Epithelial cell of esophagus (primary cell): ENCODE data around the gene RTN4RL2.

ENCODE experiments used
- DNase-seq: peaks from one replicate; pipeline ENCODE4 v3.0.0; 2010; ENCODE audit warnings: low read depth
- H3K4me3 ChIP-seq: 2 replicates; pipeline ENCODE4 v1.5.1; 2011; ENCODE audit warnings: mild to moderate bottlenecking, low read length, control low read depth
- TF ChIP-seq, protein P1 (sequence below): IDR thresholded peaks from 2 replicates; pipeline ENCODE4 v1.5.1; 2011; ENCODE audit warnings: low read depth, mild to moderate bottlenecking, low read length, control low read depth, inconsistent platforms; ENCODE audit not compliant: insufficient read depth; ENCODE audit errors: missing control alignments

Gene RTN4RL2

GRCh38 chr11:57430952-57431351 is 29.4 kb upstream of the RTN4RL2 start:
- TF ChIP-seq, protein P1, sequence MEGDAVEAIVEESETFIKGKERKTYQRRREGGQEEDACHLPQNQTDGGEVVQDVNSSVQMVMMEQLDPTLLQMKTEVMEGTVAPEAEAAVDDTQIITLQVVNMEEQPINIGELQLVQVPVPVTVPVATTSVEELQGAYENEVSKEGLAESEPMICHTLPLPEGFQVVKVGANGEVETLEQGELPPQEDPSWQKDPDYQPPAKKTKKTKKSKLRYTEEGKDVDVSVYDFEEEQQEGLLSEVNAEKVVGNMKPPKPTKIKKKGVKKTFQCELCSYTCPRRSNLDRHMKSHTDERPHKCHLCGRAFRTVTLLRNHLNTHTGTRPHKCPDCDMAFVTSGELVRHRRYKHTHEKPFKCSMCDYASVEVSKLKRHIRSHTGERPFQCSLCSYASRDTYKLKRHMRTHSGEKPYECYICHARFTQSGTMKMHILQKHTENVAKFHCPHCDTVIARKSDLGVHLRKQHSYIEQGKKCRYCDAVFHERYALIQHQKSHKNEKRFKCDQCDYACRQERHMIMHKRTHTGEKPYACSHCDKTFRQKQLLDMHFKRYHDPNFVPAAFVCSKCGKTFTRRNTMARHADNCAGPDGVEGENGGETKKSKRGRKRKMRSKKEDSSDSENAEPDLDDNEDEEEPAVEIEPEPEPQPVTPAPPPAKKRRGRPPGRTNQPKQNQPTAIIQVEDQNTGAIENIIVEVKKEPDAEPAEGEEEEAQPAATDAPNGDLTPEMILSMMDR: no peak
- H3K4me3 ChIP-seq: no peak overlapping the region
- DNase-seq: no peak

GRCh38 chr11:57432149-57432561 is 28.2 kb upstream of the RTN4RL2 start:
- H3K4me3 ChIP-seq: no peak overlapping the region
- no peak for DNase-seq
- TF ChIP-seq, protein P1: no peak

DNA sequence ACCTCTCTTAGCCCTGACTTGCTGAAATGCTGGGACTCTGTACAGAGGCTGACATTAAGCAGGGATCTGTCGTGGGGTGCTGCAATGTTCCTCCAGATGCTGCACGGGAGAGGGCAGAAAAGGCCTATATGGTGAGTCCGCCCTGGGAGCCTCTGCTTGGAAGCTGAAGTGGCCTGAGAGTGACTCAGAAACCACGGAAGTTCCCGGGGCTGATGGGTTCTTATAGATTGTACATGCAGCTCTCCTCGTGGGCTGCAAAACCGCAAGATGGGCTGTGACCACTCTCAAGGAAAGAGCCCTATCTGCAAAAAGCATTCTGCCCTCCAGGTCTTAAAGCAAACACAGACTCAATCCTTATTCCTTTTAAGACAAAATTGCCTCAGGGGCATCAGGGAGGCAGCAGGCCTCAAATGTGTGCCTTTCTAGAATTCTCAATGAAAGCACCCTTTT is 27.6 kb upstream of the RTN4RL2 start:
- TF ChIP-seq, protein P1: no peak
- no peak overlapping the region for H3K4me3 ChIP-seq
- DNase-seq: peak; percentile 59

DNA sequence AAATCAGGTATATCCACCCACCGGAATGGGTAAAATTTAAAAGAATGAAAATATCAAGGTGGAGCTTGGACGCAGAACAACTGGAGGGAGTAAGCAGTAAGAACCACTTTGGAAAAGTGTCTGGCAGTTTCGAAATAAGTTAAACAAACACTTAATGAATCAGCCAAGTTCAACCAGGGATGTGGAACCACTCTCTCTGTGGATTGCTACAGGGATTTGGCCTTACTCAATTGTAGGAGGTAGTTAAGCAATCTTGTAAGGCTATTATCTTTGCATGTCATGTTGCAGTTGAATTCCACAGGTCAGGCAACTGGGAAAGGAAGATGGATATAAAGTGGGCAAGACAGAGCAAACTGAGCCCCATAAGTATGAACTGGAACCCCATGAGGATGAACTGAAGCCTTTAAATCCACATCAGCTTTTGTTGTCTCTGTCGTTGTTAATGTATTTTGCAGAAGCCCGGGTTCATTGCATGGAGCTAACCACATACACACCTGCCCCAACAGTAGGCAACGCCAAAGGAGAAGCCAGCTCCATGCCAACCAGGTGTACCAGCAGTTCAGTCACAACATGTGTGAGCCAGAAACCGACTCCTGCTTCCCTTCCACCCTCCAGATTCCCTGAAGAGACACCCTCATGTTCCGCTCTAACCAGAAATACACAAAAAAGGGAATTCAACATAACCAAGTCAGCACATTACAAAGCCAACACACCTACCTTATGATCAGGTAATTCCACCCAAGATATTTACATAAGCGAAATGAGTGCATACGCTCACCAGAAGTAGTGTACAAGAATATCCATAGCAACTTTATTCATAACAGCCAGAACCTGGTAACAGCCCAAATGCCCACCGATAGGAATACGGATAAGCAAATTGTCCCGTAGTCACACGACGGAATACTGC is 25.4 kb upstream of the RTN4RL2 start:
- DNase-seq: peak; percentile 96
- TF ChIP-seq, protein P1: no peak
- H3K4me3 ChIP-seq: no peak overlapping the region

DNA sequence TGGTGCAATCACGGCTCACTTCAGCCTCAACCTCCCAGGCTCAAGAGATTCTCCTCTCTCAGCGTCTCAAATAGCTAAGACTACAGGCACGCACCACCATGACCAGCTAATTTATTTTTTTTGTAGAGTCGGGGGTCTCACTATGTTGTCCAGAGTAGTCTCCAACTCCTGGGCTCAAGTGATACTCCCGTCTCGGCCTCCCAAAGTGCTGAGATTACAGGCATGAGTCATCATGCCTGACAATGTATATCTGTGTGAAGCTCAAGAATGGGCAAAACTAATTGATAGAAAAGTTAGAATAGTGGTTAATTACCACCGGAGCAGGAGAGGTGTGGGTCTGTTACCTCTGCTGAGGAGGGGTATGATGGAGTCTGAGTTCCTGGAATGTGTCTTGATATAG is 24.3 kb upstream of the RTN4RL2 start:
- TF ChIP-seq, protein P1: no peak
- H3K4me3 ChIP-seq: no peak overlapping the region
- no peak for DNase-seq

- H3K4me3 ChIP-seq: no peak overlapping the region
- TF ChIP-seq, protein P1: no peak
- DNase-seq: no peak
Measured at GRCh38 chr11:57438345-57439285, 21.7 kb upstream of the RTN4RL2 start.
